Mesothelial cell of epicardium (in vitro differentiated cells): ENCODE results near the gene DDAH1. TPM values are rescaled to one million over a fixed set of nuclear protein-coding genes. Genes with fewer than 3 reads are reported as not detected.
"Not testable (repeated sequence)": the region's sequence is repeated elsewhere in the genome, so short reads cannot be mapped to it uniquely, and the experiment has no call there.

Source experiments
- DNase-seq, 2 experiments: peaks; one replicate each; pipeline ENCODE4 v3.0.0; 2021; ENCODE audit warnings: low spot score in 2 of 2; ENCODE audit not compliant: unreplicated experiment in 2 of 2
- H3K27ac Mint-ChIP-seq: 2 replicates; pipeline ENCODE4 v1.8.0; 2021; ENCODE audit warnings: mixed read lengths
- H3K27me3 Mint-ChIP-seq: 2 replicates; pipeline ENCODE4 v1.8.0; 2021; ENCODE audit warnings: low read depth, mixed read lengths
- H3K36me3 Mint-ChIP-seq: 2 replicates; pipeline ENCODE4 v1.8.0; 2021; ENCODE audit warnings: mixed read lengths
- H3K4me1 Mint-ChIP-seq: 2 replicates; pipeline ENCODE4 v1.8.0; 2021; ENCODE audit warnings: mixed read lengths
- H3K4me3 Mint-ChIP-seq: 2 replicates; pipeline ENCODE4 v1.8.0; 2021; ENCODE audit warnings: mild to moderate bottlenecking, moderate library complexity, mixed read lengths
- H3K9me3 Mint-ChIP-seq: 2 replicates; pipeline ENCODE4 v1.8.0; 2021; ENCODE audit warnings: mixed read lengths
- total RNA-seq: library from RNA; stranded (reverse); gene quantifications from 3 replicates; pipeline ENCODE4 v1.2.1, GENCODE V29; 2021
- TF ChIP-seq, protein P1 (sequence below): fragments of 200-600 bp; sonication (generic); IDR thresholded peaks from one replicate; pipeline ENCODE4 v1.5.0; 2021; ENCODE audit warnings: antibody characterized with exemption; ENCODE audit not compliant: unreplicated experiment

Gene DDAH1
- total RNA-seq, 1 donor from 2014 or later = 26.1 TPM

DNA sequence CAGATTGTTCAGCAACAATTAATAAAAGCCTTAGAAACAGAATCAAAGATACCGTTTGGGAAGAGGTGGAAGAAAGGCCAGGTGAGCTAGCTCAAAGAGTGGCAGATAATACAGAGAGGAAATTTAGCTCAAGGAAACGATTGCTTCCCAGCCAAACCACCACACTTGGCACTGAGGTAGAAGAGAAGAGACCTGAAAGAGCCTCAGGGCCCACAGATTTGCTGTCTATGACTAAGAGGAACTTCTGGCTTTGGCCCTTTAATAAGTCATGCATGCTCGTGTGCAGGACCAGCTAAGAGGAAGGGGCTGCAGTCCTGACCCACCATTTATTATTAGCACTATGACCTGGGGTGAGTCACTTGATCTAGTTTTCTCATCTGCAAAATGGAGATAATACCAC lies 115.7 kb downstream of the DDAH1 start:
- no peak for DNase-seq
- TF ChIP-seq, protein P1, sequence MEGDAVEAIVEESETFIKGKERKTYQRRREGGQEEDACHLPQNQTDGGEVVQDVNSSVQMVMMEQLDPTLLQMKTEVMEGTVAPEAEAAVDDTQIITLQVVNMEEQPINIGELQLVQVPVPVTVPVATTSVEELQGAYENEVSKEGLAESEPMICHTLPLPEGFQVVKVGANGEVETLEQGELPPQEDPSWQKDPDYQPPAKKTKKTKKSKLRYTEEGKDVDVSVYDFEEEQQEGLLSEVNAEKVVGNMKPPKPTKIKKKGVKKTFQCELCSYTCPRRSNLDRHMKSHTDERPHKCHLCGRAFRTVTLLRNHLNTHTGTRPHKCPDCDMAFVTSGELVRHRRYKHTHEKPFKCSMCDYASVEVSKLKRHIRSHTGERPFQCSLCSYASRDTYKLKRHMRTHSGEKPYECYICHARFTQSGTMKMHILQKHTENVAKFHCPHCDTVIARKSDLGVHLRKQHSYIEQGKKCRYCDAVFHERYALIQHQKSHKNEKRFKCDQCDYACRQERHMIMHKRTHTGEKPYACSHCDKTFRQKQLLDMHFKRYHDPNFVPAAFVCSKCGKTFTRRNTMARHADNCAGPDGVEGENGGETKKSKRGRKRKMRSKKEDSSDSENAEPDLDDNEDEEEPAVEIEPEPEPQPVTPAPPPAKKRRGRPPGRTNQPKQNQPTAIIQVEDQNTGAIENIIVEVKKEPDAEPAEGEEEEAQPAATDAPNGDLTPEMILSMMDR = no peak

DNA sequence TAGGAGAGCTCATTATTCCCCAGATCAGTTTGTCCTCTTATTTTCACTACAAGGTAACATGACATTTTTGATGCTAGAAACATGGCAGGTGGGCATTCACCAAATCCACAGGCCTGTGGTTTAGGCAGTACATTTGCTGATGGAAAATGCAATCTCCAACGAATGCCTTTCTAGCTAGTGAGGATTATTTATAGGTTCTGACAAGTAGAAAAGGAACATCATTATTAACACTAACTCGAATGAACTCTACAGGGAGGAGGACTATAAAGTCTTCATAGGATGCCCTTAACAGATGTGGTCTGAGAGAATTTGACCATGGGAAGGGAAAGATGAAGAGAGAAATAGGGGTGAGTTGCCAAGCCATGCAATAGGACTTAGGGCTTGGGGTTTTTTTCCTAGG lies 117.1 kb downstream of the DDAH1 start:
- no peaks in the 10 kb centered on the region for H3K27me3 Mint-ChIP-seq
- no peak overlapping the region for H3K4me3 Mint-ChIP-seq
- peaks cover 5% of the 10 kb centered on the region for H3K9me3 Mint-ChIP-seq
- H3K36me3 Mint-ChIP-seq = peaks cover 24% of the 10 kb centered on the region
- no peak for DNase-seq
- TF ChIP-seq, protein P1 = no peak
- peaks cover 9% of the 10 kb centered on the region for H3K4me1 Mint-ChIP-seq
- H3K27ac Mint-ChIP-seq = no peak overlapping the region

More for the DNA sequence above, 115.7 kb downstream of the DDAH1 start:
- Mint-ChIP-seq H3K9me3 (peaks cover 5% of the 10 kb centered on the region), H3K27me3 (no peaks in the 10 kb centered on the region), H3K4me1 (peaks cover 8% of the 10 kb centered on the region), H3K27ac (no peak overlapping the region), H3K4me3 (no peak overlapping the region), H3K36me3 (peaks cover 24% of the 10 kb centered on the region)

DNA sequence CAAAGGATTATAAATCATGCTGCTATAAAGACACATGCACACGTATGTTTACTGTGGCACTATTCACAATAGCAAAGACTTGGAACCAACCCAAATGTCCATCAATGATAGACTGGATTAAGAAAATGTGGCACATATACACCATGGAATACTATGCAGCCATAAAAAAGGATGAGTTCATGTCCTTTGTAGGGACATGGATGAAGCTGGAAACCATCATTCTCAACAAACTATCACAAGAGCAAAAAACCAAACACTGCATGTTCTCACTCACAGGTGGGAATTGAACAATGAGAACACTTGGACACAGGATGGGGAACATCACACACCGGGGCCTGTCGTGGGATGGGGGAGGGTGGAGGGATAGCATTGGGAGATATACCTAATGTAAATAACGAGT lies 117.7 kb downstream of the DDAH1 start:
- DNase-seq, H3K4me3 Mint-ChIP-seq, H3K27ac Mint-ChIP-seq, H3K9me3 Mint-ChIP-seq, H3K4me1 Mint-ChIP-seq, H3K27me3 Mint-ChIP-seq: not testable (repeated sequence)
- H3K36me3 Mint-ChIP-seq = peaks cover 24% of the 10 kb centered on the region

DNA sequence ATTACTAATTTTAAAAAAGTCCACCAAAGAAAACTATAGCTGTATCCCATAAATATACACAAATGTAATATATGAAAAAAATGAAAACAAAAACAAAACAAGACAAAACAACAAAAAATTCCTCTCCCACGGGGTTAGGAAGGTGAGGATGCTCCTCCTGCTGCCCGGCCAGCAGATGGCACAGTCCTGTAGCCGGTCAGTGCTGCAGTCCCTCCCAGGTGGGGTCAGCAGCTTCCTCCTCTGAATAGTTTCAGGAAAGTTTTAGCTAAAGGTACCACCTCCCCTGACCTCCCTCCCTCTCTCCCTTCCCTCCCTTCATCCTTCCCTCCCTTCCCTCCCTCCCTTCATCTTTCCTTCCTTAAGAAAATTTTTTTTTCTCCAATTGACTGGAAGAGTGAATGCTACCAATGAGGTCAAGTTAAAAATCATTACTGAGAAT lies 120.7 kb downstream of the DDAH1 start:
- no peak overlapping the region for H3K4me3 Mint-ChIP-seq
- no peaks in the 10 kb centered on the region for H3K27me3 Mint-ChIP-seq
- TF ChIP-seq, protein P1 = no peak
- no peak for DNase-seq
- peaks cover 5% of the 10 kb centered on the region for H3K9me3 Mint-ChIP-seq
- H3K36me3 Mint-ChIP-seq = peaks cover 13% of the 10 kb centered on the region
- H3K27ac Mint-ChIP-seq = peak overlapping the region; percentile 25
- peaks cover 17% of the 10 kb centered on the region for H3K4me1 Mint-ChIP-seq

DNA sequence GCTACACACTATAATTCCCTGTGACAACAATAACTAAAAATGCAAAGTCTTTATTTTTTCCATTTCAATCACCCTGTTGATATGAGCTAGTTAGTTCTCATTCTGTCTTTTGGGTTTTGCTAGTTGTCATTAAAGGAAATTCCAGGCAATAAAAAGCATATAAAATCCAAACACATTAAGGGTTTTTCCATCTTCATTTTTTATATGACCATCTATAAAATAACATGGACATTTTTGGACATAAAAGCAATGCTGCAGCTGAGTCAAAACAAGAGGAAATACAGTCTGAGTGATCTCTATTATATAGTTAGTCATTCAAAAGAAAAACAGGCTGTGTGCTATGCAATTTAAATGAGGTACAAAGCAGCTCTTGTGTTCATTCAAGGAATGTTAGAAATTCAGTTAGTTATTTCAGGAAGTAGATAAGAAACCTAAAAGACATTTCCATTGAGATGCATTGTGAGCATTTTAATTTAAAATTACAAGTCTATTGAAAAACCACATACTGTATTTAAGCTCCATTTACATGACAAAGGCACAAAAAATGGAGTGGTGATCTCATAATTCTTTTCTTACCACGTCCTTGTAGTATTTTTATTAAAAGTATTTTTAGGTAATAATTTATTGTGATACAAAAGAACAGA lies 121.2 kb downstream of the DDAH1 start:
- peaks cover 17% of the 10 kb centered on the region for H3K4me1 Mint-ChIP-seq
- DNase-seq = no peak
- TF ChIP-seq, protein P1 = no peak
- peaks cover 5% of the 10 kb centered on the region for H3K9me3 Mint-ChIP-seq
- no peaks in the 10 kb centered on the region for H3K27me3 Mint-ChIP-seq
- peak overlapping the region; percentile 86 for H3K27ac Mint-ChIP-seq
- H3K36me3 Mint-ChIP-seq = peaks cover 9% of the 10 kb centered on the region
- H3K4me3 Mint-ChIP-seq = no peak overlapping the region

DNA sequence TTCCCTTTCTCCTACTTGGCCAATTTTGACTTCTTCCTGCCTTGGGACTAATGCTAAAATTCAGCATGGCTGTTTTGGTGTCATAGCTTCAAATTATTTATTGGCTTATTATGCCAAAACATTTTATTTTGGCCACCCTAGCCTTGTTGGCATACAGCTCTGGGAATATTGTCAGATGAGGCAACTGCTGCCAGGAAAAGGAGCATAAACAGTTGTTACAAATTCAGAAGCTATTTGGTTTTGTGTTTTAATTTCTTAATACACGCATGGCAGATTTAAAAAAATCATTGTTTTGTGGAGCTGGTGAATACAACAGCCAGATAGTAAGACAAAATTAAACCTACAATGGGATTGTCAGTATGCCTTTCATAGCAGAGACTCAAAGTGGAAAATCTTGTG lies 121.7 kb downstream of the DDAH1 start:
- Mint-ChIP-seq H3K4me1 (peaks cover 17% of the 10 kb centered on the region), H3K27ac (peak overlapping the region; percentile 86), H3K9me3 (peaks cover 5% of the 10 kb centered on the region), H3K4me3 (no peak overlapping the region), H3K36me3 (peaks cover 5% of the 10 kb centered on the region), H3K27me3 (no peaks in the 10 kb centered on the region)
- TF ChIP-seq, protein P1 = no peak
- DNase-seq = no peak
